Fibroblast of skin of back (primary cell): Measurements from ENCODE around the gene ZNF200. TPM values are rescaled to one million over a fixed set of nuclear protein-coding genes. Genes with fewer than 3 reads are reported as not detected.
A peak's percentile ranks its signal among the peaks of the same experiment; 100 is the strongest.
"Not testable (repeated sequence)": the region's sequence is repeated elsewhere in the genome, so short reads cannot be mapped to it uniquely, and the experiment has no call there.

ENCODE experiments used
- DNase-seq: peaks from one replicate; pipeline ENCODE4 v3.0.0-alpha.2; 2013
- polyA plus RNA-seq, 2 experiments: library from polyadenylated mRNA; unstranded; fragments of 120-200 nt; gene quantifications; one replicate each; pipeline ENCODE4 v1.2.1, GENCODE V29; 2013; ENCODE audit not compliant: insufficient read length in 2 of 2

Gene ZNF200, protein sequence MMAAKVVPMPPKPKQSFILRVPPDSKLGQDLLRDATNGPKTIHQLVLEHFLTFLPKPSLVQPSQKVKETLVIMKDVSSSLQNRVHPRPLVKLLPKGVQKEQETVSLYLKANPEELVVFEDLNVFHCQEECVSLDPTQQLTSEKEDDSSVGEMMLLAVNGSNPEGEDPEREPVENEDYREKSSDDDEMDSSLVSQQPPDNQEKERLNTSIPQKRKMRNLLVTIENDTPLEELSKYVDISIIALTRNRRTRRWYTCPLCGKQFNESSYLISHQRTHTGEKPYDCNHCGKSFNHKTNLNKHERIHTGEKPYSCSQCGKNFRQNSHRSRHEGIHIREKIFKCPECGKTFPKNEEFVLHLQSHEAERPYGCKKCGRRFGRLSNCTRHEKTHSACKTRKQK
- 5.9 TPM for polyA plus RNA-seq (2013, experiment 1 of 2; ENCODE audit: insufficient read length)
- polyA plus RNA-seq (2013, experiment 2 of 2; ENCODE audit: insufficient read length) = 4.2 TPM

DNA sequence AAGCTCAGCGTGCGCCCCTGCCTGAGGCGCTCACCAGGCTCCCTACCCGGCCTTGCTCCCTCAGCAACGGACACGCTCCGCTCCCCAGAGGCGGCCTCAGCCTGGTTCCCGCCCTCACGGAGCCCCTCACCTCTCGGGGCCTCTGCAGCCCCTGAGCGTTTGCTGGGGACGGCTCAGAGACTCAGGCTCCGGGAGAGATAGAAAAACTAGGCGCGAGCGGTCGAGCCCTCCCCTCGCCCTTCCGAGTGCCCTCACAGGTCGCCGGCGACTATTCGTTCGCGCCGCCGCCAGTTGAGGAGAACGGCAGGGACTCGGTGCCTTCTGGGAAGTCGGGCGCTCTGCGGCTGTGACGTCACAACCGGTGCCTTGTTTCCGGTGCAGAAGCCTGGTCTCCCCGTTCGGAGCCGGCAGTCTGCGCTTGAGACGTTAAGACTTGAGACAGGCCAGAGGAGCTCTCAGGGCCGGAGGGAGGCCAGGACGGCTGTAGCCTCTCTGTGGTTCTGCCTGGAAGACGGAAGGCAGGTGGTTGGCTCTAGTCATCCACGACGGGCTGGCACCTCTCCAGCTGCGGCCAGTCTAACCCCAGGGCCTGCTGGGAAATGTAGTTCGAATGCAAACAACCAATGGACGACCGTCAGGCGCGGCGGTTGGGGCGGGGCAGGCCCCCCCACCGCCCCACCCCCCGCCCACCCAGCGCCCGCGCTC, at the start of gene ZNF200:
Gene ZNF200 (minus strand): TSS at position 302 of the 705 bp plus-strand sequence. CDS start 1,403 bp downstream, outside the sequence.
- DNase-seq = peak; percentile 95

DNA sequence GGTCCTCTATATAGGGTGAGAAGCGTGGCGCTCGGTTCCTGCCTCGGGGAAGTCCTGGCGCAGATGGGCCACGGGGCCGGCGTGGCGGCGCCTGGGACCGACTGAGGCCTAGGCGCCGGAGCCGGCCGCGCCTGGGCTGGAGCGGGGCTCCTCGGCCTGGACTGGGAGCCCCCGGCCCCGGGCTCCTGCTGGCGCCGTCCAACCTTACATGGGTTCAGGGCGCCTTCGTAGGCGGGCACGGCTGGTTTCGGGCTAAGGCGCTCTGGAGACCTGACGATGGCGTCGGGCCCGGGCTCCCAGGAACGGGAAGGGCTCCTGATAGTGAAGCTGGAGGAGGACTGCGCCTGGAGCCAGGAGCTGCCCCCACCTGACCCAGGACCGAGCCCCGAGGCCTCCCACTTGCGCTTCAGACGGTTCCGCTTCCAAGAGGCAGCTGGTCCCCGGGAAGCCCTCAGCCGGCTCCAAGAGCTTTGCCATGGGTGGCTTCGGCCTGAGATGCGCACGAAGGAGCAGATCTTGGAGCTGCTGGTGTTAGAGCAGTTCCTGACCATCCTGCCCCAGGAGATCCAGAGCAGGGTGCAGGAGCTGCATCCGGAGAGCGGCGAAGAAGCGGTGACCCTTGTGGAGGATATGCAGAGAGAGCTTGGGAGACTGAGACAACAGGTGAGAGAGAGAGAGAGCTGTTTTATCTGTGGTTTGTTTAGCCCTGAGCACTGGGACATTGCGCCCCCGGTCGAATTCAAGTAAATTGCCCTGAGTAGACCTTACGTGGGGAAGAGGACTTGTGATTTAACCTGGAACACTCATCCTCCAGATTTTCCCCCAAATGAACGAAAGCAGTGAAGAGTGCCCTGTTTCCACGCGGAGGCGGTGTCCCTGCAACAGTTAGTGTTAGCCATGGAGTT, 48.8 kb upstream of the ZNF200 start:
- no peak for DNase-seq

DNA sequence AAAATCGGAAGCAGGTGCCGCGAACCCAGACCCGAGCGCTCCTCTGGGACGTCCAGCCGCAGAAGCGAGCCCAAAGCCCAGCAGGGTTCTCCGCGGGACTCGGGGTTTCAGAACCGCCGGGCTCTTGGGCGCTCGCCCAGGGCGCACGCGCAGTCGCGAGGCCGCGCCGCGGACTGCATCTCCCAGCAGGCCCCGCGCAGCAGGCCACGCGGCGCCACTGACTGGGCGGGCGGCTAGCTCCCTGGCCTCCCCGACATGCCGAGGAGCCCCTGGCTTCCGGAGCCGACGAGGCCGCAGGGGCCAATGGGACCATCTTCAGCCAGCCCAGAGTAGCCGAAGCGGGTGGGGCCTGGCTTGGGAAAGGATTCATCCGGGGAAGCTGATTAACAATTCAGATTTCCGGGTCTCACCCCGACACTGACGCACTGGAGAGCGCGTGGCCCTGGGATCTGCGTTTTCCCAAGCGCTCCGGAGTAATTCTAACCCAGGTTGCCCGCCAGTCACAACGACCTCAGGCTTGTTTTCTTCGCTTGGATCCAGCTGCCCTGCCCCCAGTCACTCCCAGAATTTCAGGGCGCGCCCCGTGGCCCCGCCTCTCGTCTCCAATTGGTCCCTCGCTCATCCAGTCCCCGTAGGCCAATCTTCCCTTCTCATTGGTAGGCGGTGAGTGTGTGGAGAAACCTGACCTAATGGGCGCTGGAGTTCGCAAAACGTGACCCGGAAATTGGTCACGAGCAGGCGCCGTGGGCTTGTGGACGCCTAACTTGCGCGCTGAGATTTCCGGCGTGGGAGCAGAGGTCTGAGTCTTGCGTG, 48.0 kb upstream of the ZNF200 start, which contains the start of gene ZNF263:
Gene ZNF263 (plus strand): TSS at position 762 of the 813 bp plus-strand sequence. CDS start 328 bp downstream, outside the sequence.
- DNase-seq = peak; percentile 99

DNA sequence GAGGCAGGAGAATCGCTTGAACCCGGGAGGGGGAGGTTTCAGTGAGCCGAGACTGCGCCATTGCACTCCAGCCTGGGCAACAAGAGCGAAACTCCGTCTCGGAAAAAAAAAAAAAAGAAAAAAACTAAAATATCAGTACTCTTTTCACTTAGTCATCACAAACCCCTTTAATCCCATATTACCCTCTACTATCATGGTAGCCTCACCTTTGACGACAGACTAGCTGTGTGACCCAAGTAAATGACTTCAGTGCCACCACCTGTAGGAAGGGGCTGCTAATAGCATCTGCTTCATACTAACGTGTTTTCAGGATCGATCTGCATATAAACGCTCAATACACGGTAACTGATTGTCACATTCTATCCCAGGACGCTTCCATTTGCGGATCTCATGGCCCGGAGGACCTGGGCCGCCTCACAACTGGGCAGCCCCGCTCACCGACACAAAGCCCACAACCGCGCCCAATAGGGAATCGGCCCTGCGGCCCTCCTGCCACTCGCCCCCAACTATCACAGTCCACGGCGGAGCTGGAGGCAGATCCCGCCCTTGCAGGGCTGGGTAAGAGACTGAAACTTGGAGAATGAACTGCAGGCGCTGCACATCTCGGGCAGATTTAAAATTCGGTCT, 47.3 kb upstream of the ZNF200 start:
- peak; percentile 77 for DNase-seq

DNA sequence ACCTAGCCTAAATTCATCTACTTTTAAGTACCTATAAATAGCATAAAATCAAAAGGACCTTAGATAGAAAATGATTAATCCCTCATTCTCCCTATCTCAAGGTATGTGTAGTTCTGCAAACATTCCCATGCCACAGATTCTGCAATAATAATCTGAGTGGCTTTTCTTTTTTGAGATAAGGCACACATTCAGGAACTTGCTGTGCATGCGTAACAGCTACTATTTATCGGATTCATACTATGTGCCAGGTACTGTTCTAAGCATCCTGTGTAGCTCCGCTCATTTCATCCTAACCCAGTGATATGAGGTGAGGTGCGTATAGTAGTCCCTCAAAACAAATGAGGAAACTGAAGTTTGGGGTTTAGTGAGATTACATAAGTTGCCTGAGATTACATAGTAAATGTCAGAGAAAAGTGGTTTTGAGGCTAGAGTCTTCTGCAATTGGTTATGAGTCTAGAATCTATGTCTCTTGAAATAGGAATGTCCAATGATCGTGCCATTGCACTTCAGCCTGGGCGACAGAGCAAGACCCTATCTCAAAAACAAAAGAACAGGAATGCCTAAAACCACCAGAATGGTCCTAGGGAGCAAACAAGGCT, 46.4 kb upstream of the ZNF200 start:
- no peak for DNase-seq

DNA sequence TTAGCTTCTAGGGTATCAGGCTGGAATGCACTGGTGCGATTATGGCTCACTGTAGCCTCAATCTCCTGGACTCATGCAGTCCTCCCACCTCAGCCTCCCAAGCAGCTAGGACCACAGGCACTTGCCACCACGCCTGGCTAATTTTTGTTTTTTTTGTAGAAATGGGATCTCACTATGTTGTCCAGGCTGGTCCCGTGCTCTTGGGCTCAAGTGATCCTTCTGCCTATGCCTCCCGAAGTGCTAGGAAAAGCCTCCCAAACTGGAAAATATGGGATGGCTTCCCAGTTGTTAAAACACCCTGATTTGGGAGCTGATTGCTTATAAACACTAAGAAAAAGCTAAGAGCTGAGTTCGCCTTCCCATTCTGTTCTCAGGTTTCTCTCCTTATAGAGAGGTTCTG, 41.7 kb upstream of the ZNF200 start:
- no peak for DNase-seq

DNA sequence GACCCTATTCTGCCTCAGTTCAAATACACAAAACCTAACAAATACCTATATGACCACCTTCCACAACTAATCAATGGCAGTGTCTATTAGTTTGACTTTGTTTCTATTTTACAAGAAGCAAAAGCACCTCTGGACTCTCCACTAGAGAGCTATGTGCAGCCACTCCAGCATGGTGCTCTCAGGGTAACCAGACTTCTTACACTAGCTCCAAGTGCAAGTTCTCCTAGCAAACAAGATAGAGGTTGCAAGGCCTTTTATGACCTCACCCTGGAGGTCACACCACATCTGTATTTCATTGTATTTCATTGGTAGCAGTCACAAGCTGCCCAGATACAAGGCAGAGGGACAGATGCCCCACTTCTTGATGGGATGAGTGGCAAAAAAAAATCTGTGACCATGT, 40.0 kb upstream of the ZNF200 start:
- no peak for DNase-seq

DNA sequence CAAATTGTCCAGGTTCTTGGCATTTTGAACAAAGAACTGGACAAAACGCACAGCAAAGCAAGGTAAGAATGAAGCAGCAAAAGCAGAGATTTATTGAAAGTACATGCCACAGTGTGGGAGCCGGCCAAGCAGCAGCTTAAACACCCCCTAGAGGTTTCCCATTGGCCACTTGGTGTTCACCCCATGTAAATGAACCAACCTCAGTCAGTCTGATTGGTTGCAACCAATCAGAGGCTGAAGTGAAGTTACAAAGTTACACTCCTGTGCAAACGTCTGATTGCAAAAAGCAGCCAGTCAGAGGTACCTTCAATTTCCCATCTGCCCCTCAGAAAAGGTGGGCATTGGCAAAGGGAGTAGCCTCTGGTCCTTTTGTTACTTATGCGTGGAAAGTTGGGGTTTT, 39.5 kb upstream of the ZNF200 start:
- DNase-seq = no peak

DNA sequence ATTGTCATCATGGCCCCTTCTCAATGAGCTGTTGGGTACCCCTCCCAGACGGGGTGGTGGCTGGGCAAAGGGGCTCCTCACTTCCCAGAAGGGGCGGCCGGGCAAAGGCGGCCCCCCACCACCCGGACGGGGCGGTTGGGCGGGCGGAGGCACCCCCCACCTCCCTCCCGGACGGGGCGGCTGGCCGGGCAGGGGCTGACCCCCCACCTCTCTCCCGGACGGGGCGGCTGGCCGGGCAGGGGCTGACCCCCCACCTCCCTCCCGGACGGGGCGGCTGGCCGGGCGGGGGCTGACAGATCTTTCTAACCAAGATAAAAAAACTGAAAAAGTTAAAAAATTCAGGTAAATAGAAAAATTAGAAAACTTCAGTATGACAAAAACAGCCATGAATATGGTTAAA, 36.3 kb upstream of the ZNF200 start:
- DNase-seq = not testable (repeated sequence)

DNA sequence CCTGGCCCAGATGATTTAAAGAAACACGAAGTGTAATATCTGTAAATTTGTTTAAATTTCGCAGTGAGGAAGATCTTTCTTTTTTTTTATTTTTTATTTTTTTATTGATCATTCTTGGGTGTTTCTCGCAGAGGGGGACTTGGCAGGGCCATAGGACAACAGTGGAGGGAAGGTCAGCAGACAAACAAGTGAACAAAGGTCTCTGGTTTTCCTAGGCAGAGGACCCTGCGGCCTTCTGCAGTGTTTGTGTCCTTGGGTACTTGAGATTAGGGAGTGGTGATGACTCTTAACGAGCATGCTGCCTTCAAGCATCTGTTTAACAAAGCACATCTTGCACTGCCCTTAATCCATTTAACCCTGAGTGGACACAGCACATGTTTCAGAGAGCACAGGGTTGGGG, 35.8 kb upstream of the ZNF200 start:
- DNase-seq = not testable (repeated sequence)

DNA sequence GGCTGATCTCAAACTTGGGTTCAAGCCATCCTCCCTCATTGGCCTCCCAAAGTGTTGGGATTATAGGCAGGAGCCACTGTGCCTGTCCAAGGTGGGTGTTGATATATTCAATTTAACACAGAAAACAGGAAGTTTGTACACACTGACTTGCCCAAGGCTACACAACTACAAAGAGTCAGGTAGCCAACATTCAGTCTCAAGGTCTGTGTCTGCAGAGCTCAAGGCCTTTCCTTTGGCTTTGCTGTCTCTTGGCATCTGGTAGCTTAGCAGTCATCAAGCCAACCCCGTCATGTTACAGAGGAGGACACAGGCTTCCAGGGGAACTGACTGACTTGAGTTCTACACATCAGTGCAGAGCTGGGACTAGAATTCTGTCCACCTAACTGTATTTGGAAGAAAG, 33.3 kb upstream of the ZNF200 start:
- DNase-seq = no peak

DNA sequence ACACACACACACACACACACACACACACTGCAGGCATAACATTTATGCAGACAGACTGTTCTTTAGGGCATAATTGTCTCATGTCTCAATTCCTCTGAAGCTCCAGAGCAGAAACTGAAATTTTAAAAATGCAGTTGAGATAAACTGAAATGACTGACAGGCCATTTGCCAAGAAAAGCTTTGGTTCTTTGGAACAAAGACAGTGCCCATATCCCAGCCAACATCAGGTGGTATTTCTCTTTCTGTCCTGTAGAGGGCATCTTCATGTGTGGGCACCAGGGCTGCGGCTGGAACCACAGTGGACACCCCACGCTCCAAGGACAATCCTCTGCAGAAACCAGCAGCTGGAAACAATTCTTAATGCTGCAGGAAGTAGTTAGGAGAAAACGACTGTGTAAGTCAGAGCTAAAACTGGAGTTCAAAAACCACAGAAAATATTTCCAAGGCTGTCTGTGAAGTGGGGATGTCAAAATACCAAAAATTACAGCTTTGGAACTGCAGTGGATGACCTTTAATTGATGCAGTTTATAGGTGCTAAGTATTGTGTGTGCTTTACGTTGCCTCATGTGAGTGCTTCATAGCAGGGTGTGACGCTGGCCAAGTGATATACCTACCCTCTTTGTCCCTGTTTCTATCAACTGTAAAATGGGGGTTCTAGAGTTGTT, 32.0 kb upstream of the ZNF200 start:
- DNase-seq = peak; percentile 42

DNA sequence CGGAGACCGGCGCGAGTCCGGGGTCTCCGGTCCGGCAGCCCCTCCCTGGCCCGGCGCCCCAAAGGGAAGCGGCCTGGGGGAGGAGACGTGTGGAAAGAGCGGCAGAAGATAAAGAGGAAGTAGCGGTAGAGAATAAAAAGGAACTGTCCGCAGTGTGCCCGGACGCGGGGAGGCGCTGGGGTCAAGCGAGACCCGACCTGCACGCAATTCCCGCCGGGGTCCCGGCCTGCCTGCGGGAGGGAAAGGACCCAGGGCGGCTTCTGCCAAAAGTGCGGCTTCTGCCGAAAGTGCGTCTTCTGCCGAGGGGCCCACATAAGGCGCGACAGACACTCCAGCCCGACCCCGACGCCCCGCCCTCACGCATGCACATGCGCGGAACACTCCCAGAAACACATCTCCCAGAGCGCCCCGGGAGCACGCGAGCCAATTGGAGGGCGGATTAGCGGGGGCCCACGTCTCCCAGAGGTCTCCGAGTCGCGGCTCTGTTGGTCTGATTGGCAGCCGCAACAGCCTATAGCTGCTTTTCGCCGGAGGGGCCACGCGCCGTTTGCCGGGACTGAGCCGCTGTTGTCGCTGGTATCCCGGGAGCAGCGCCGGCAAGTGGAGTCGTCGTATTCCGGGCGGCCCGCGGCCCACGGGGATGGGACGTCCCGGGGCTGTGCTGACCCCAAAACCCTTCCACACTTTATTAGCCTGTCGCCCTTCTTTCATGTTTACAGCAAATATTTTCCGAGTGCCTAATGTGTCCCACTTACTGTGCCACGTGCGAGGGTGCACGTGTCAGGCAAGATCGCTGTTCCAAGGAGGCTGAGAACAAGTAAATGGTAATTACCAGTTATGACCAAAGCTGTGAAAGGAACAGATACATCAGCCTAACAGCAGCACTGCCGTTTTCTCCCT, 29.4 kb upstream of the ZNF200 start:
- peak; percentile 99 for DNase-seq

DNA sequence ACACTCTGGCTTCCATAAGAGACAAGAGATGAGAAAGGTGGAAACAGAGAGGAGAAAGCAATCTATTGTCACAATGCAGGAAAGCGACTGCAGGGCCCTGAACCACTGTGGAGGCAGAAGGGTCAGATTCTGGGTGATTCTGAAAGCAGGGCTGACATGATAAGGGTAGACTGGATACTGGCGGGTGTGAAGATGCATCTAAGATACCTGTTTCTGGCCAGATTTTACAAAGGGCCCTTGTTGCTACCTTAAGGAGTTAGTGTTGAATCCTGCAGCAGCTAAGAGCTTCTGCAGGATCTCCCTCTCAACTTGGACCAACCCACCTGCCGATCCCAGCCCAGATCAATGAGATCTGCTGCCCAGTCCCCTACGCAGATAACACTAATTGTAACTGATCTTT, 27.6 kb upstream of the ZNF200 start:
- no peak for DNase-seq

DNA sequence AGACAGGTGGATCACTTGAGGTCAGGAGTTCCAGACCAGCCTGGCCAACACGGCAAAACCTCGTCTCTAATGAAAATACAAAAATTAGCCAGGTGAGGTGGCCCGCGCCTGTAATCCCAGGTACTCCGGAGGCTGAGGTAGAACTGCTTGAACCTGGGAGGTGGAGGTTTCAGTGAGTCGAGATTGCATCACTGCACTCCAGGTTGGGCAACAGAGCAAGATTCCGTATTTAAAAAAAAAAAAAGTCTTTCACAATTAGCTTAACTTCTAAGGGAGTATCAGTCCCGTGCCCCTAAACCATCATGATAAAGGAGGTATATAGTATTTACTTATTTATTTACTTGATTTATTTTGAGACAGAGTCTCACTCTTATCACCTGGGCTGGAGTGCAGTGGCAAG, 24.9 kb upstream of the ZNF200 start:
- no peak for DNase-seq

DNA sequence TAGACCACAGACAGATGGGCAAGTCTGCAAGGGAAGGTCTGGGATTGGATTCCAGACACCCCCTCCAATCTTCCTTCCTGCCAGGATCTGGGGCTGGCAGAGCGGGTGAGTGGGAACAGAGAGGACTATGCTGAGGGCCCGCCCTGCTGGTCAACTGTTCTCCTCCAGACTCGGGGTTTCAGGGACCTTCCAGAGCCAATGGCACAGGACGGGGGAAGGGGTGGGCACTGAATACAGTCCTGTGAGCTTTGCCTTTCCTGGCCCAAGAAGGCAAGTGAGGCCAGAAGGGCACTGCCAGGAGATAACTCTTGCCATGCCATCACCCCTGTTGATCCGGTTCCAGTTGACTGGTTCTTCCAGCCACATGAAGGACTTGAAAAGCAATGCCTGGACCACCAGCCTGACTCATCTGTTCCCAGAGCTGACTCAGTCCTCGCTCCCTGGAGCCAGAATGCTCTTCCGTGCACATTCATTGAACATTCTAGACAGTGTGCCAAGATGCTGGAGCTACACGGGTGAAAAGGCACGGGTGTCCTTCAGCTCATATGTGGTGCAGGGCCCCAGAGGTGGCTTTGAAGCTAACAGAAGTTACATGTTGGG, 22.0 kb upstream of the ZNF200 start:
- DNase-seq = peak; percentile 3

DNA sequence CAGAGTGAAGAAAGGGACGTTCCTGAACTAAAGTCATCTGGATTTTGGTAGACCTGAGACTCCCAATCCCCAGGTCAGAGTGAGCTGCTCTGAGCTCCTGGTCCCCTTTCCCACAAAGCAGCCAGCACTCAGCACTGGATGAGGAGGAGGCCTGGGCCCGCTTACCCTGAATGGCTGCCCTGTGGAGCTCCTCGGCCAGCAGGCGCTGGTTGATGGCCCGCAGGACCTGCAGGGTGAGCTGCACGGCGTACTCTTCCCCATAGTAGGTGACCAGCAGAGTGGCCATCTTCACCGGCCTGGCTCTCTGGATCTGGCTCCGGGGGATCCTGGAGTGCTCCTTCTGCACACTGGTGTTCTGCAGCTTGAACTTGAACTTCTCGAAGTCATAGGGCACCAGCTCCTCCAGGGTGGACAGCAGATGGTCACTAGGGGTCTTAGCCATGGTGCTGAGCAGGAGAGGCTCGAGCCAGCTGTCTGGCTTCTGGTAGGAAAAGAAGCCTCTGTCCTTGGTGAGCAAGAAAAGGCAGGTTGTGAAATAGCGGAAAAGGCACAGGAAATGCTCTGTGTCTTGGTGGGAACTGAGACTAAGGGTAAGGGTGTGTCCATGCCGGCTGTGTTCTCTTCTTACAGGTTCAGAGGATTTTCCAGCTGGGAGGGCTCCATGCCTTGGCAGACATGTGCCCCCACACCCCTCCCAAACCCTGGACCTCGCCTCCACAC, 21.3 kb upstream of the ZNF200 start, which contains the start of gene MEFV:
Gene MEFV (minus strand): TSS at position 488 of the 720 bp plus-strand sequence. CDS start 46 bp downstream, at position 442.
- DNase-seq = no peak

DNA sequence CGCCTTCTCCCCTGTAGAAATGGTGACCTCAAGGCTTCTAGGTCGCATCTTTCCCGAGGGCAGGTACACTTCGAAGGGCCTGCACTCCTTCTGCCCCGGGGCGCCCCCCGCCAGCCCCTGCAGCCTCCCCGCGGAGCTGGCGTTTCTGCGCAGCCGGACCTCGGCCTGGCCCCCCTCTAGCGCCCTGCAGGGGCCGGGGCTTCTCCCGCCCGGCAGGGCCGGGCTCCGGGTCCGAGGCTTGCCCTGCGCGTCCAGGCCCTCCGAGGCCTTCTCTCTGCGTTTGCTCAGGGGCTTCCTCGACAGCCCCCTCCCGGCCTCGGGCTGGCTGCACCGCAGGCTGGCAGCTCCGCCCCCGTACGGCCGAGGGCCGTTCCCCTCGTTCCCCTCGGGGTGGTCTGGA, 19.4 kb upstream of the ZNF200 start:
- DNase-seq = no peak
